ENCODE results near the gene ALAS1.

ALAS1 gene

GRCh38 chr3:52200981-52201679 is 3.2 kb downstream of the ALAS1 start:
- FAIRE-seq: no peak

GRCh38 chr3:52202384-52203077 is 4.6 kb downstream of the ALAS1 start:
- no peak for FAIRE-seq

- FAIRE-seq: no peak
Observed at GRCh38 chr3:52203701-52204100, 5.7 kb downstream of the ALAS1 start.

- FAIRE-seq: no peak
Observed at GRCh38 chr3:52204337-52205073, 6.5 kb downstream of the ALAS1 start.

GRCh38 chr3:52205727-52206372 is 7.9 kb downstream of the ALAS1 start:
- FAIRE-seq: no peak

GRCh38 chr3:52208556-52208955 is 10.6 kb downstream of the ALAS1 start:
- no peak for FAIRE-seq

GRCh38 chr3:52210037-52210436 is 12.1 kb downstream of the ALAS1 start:
- FAIRE-seq: no peak

GRCh38 chr3:52210550-52211046 is 12.6 kb downstream of the ALAS1 start:
- no peak for FAIRE-seq

GRCh38 chr3:52211268-52211891 is 13.4 kb downstream of the ALAS1 start:
- FAIRE-seq: no peak

- FAIRE-seq: no peak
Observed at GRCh38 chr3:52213005-52213404, 15.0 kb downstream of the ALAS1 start.

GRCh38 chr3:52213901-52214300 is 15.9 kb downstream of the ALAS1 start:
- FAIRE-seq: no peak

GRCh38 chr3:52215351-52215750 is 17.4 kb downstream of the ALAS1 start:
- FAIRE-seq: no peak

- peak; percentile 33 for FAIRE-seq
Observed at GRCh38 chr3:52216585-52217408, 18.8 kb downstream of the ALAS1 start.

- no peak for FAIRE-seq
Observed at GRCh38 chr3:52217409-52217805, 19.4 kb downstream of the ALAS1 start.

- no peak for FAIRE-seq
Observed at GRCh38 chr3:52218026-52218425, 20.1 kb downstream of the ALAS1 start.

GRCh38 chr3:52218454-52218853 is 20.5 kb downstream of the ALAS1 start:
- FAIRE-seq: no peak

- FAIRE-seq: no peak
Observed at GRCh38 chr3:52218937-52219650, 21.1 kb downstream of the ALAS1 start.

- no peak for FAIRE-seq
Observed at GRCh38 chr3:52220380-52221026, 22.5 kb downstream of the ALAS1 start.

- no peak for FAIRE-seq
Observed at GRCh38 chr3:52221141-52221562, 23.2 kb downstream of the ALAS1 start.

GRCh38 chr3:52221563-52222318 is 23.8 kb downstream of the ALAS1 start:
- FAIRE-seq: no peak
